B cell (primary cell): ENCODE data around the gene SARNP. TPM values are rescaled to one million over a fixed set of nuclear protein-coding genes. Genes with fewer than 3 reads are reported as not detected.

Experiments used
- ATAC-seq: fragments of 200-7000 bp; cut with Tn5 transposase; one replicate; pipeline ENCODE4 v1.10.0; 2021; ENCODE audit warnings: low read depth, mild to moderate bottlenecking, moderate number of reproducible peaks, moderate library complexity
- CTCF ChIA-PET: fragments of 350-600 bp; sonication (Branson Sonifier 250); formaldehyde crosslinking; loops from one replicate; lab custom pipeline; 2021; ENCODE audit warnings: antibody characterized with exemption, inconsistent platforms; lab: Charles Lee
- POLR2A ChIA-PET: fragments of 350-600 bp; sonication (Branson Sonifier 250); formaldehyde crosslinking; loops from one replicate; lab custom pipeline; 2021; ENCODE audit warnings: antibody characterized with exemption; lab: Charles Lee
- DNase-seq: peaks from one replicate; pipeline ENCODE4 v3.0.0; 2013
- H2AFZ ChIP-seq: 2 replicates; pipeline ENCODE4 v1.6.1; 2012; ENCODE audit warnings: mild to moderate bottlenecking, low read depth, low read length; ENCODE audit not compliant: insufficient read depth, poor library complexity, severe bottlenecking
- H3K27ac ChIP-seq, 2 donors: 1 replicate in 1 of 2; 2 replicates in 1 of 2; pipeline ENCODE4 v1.5.1; 2012 to 2013; ENCODE audit warnings: low read length in 2 of 2, mild to moderate bottlenecking in 2 of 2, moderate library complexity in 1 of 2
- H3K27me3 ChIP-seq, 4 experiments: fragments of 200-600 bp in 1 of 4; sonication (generic) in 1 of 4; replicated peaks in 1 of 4; 1 replicate in 2 of 4; 2 replicates in 2 of 4; pipeline versions ENCODE4 v1.6.1 to v1.7.0; 2013 to 2016; ENCODE audit warnings: low read length in 3 of 4, mild to moderate bottlenecking in 2 of 4, mixed read lengths in 1 of 4, moderate library complexity in 1 of 4; ENCODE audit not compliant: insufficient read depth in 4 of 4, control insufficient read depth in 3 of 4; ENCODE audit errors: control extremely low read depth in 1 of 4
- H3K36me3 ChIP-seq, 2 experiments: replicated peaks in 1 of 2; 1 replicate in 1 of 2; 2 replicates in 1 of 2; pipeline versions ENCODE4 v1.6.1 to v1.7.1; 2013; ENCODE audit warnings: low read length in 1 of 2; ENCODE audit not compliant: insufficient read depth in 2 of 2, control insufficient read depth in 1 of 2; ENCODE audit errors: control extremely low read depth in 1 of 2, extremely low read depth in 1 of 2
- H3K4me1 ChIP-seq, 2 donors: fragments of 200-600 bp in 1 of 2; sonication (generic) in 1 of 2; 1 replicate in 1 of 2; 2 replicates in 1 of 2; pipeline versions ENCODE4 v1.5.1 to v1.6.1; 2013 to 2017; ENCODE audit warnings: low read length in 2 of 2; ENCODE audit not compliant: control insufficient read depth in 2 of 2, insufficient read depth in 2 of 2
- H3K4me2 ChIP-seq: replicated peaks from 2 replicates; pipeline ENCODE3; 2012; ENCODE audit warnings: mild to moderate bottlenecking, low read depth, low read length; ENCODE audit not compliant: poor library complexity, severe bottlenecking
- H3K4me3 ChIP-seq, 5 experiments: fragments of 200-600 bp in 1 of 5; sonication (generic) in 1 of 5; 1 replicate in 3 of 5; 2 replicates in 2 of 5; pipeline versions ENCODE4 v1.5.1 to v1.7.0; 2011 to 2016; ENCODE audit warnings: low read length in 4 of 5, mild to moderate bottlenecking in 4 of 5, low read depth in 2 of 5, control low read depth in 1 of 5, moderate library complexity in 1 of 5; ENCODE audit not compliant: insufficient read depth in 1 of 5; ENCODE audit errors: control extremely low read depth in 1 of 5, extremely low read depth in 1 of 5
- H3K79me2 ChIP-seq: fragments of 200-600 bp; sonication (generic); one replicate; pipeline ENCODE4 v1.6.0; 2016; ENCODE audit warnings: low read length; ENCODE audit not compliant: control insufficient read depth, insufficient read depth
- H3K9ac ChIP-seq: fragments of 200-600 bp; sonication (generic); 2 replicates; pipeline ENCODE4 v1.6.1; 2017; ENCODE audit warnings: mild to moderate bottlenecking, low read length, moderate library complexity
- H3K9me3 ChIP-seq, 3 donors: one replicate each; pipeline versions ENCODE4 v1.6.1 to v1.7.1; 2013; ENCODE audit warnings: low read length in 2 of 3; ENCODE audit not compliant: control insufficient read depth in 2 of 3, insufficient read depth in 1 of 3; ENCODE audit errors: control extremely low read depth in 1 of 3
- H4K20me1 ChIP-seq: 2 replicates; pipeline ENCODE4 v1.6.0; 2012; ENCODE audit warnings: mild to moderate bottlenecking, low read length; ENCODE audit not compliant: insufficient read depth, control insufficient read depth, poor library complexity, severe bottlenecking
- H3K27ac Mint-ChIP-seq: one replicate; pipeline ENCODE4 v1.8.0; 2021; ENCODE audit warnings: mixed read lengths
- H3K27me3 Mint-ChIP-seq: one replicate; pipeline ENCODE4 v1.8.0; 2021; ENCODE audit warnings: mixed read lengths
- H3K4me1 Mint-ChIP-seq: one replicate; pipeline ENCODE4 v1.8.0; 2021; ENCODE audit warnings: mixed read lengths
- H3K4me3 Mint-ChIP-seq: one replicate; pipeline ENCODE4 v1.8.0; 2021; ENCODE audit warnings: mixed read lengths
- H3K9me3 Mint-ChIP-seq: one replicate; pipeline ENCODE4 v1.8.0; 2022; ENCODE audit warnings: mixed read lengths; ENCODE audit not compliant: insufficient read depth
- EZH2 ChIP-seq: IDR thresholded peaks from 2 replicates; pipeline ENCODE4 v1.6.1; 2012; ENCODE audit warnings: borderline replicate concordance, low read depth, mild to moderate bottlenecking, moderate library complexity, low read length; ENCODE audit not compliant: insufficient read depth, poor library complexity, severe bottlenecking
- WGBS: methylation state at CpG from one replicate; pipeline ENCODE4 v1.1.5; 2013; ENCODE audit warnings: missing lambda C conversion rate; ENCODE audit not compliant: insufficient coverage; 5-methylcytosine and 5-hydroxymethylcytosine counted together
- intact Hi-C: fragments of 100-400 bp; cut with micrococcal nuclease; formaldehyde crosslinking; loops from one replicate; pipeline ENCODE4 v1.10.0; 2022
- polyA plus RNA-seq: library from polyadenylated mRNA; depleted of rRNA; stranded (reverse); fragments of >200 nt; gene quantifications from 2 replicates; pipeline ENCODE4 v1.2.3, GENCODE V29; 2012
- total RNA-seq, 2 donors: library from RNA; stranded (reverse); fragments of 120-200 nt in 1 of 2; gene quantifications; 1 replicate in 1 of 2; 2 replicates in 1 of 2; pipeline versions ENCODE4 v1.2.3 to v1.2.4, GENCODE V29; 2013 to 2022
- TF ChIP-seq, protein P1 (sequence below): fragments of 200-600 bp; IDR thresholded peaks from one replicate; pipeline ENCODE4 v1.8.0; 2022; ENCODE audit warnings: antibody characterized with exemption, mild to moderate bottlenecking

Gene SARNP
- total and polyA plus RNA-seq, 2 donors (not counting 1 experiment from before 2014, with no cell fraction given): 22.6 to 46.4 TPM

GRCh38 chr12:55814257-55814656 lies 3.3 kb downstream of the SARNP start:
- no peak for ATAC-seq
- Histone ChIP-seq H2AFZ (no peak overlapping the region), H3K9ac (no peak overlapping the region), H3K27me3 (no peaks in the 10 kb centered on the region), H3K27ac (no peak overlapping the region), H3K79me2 (peaks cover 98% of the 10 kb centered on the region), H3K4me3 (no peak overlapping the region), H4K20me1 (peaks cover 66% of the 10 kb centered on the region), H3K4me2 (no peak overlapping the region), H3K36me3 (peaks cover 6 to 32% of the 10 kb centered on the region in 2 experiments), H3K4me1 (peaks cover 24 to 29% of the 10 kb centered on the region in 2 donors), H3K9me3 (no peaks in the 10 kb centered on the region)
- DNase-seq: no peak
- H3K9me3 Mint-ChIP-seq: no peaks in the 10 kb centered on the region
- H3K4me3 Mint-ChIP-seq: no peak overlapping the region
- H3K27ac Mint-ChIP-seq: no peak overlapping the region
- ChIA-PET CTCF (interaction anchor here (1.3 to 1.7 kb wide), 2 partner anchors 126 to 182 kb away, joined by 3 read pairs; no protein-coding TSS in a partner anchor), POLR2A (interaction anchor here (0.5 kb wide), 1 partner anchor 40 kb away, joined by 5 read pairs; no protein-coding TSS in a partner anchor)
- no peak for TF ChIP-seq EZH2
- TF ChIP-seq, protein P1, sequence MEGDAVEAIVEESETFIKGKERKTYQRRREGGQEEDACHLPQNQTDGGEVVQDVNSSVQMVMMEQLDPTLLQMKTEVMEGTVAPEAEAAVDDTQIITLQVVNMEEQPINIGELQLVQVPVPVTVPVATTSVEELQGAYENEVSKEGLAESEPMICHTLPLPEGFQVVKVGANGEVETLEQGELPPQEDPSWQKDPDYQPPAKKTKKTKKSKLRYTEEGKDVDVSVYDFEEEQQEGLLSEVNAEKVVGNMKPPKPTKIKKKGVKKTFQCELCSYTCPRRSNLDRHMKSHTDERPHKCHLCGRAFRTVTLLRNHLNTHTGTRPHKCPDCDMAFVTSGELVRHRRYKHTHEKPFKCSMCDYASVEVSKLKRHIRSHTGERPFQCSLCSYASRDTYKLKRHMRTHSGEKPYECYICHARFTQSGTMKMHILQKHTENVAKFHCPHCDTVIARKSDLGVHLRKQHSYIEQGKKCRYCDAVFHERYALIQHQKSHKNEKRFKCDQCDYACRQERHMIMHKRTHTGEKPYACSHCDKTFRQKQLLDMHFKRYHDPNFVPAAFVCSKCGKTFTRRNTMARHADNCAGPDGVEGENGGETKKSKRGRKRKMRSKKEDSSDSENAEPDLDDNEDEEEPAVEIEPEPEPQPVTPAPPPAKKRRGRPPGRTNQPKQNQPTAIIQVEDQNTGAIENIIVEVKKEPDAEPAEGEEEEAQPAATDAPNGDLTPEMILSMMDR: no peak
- intact Hi-C loops: no loop called here
- H3K27me3 Mint-ChIP-seq: no peaks in the 10 kb centered on the region
- peaks cover 39% of the 10 kb centered on the region for H3K4me1 Mint-ChIP-seq

GRCh38 chr12:55812088-55812487 lies 5.4 kb downstream of the SARNP start:
- POLR2A ChIA-PET: no interaction called here
- peaks cover 76% of the 10 kb centered on the region for H4K20me1 ChIP-seq
- intact Hi-C loops: no loop called here

More at GRCh38 chr12:55812088-55812487, 5.4 kb downstream of the SARNP start:
- H3K4me3 Mint-ChIP-seq: no peak overlapping the region
- H3K36me3 ChIP-seq: peaks cover 6 to 39% of the 10 kb centered on the region in 2 experiments
- DNase-seq (no peak), ATAC-seq (no peak)
- no peak overlapping the region for H3K27ac Mint-ChIP-seq
- H3K4me3 ChIP-seq: no peak overlapping the region
- no peak overlapping the region for H2AFZ ChIP-seq
- no peak overlapping the region for H3K4me2 ChIP-seq
- H3K9me3 ChIP-seq: no peaks in the 10 kb centered on the region
- CTCF ChIA-PET: interaction anchor here (0.7 to 1.2 kb wide), 2 partner anchors 114 to 127 kb away, joined by 4 read pairs; no protein-coding TSS in a partner anchor
- H3K79me2 ChIP-seq: peaks cover 96% of the 10 kb centered on the region
- 73% methylated on average over 1 of the region's 1 CpG for WGBS
- no peak overlapping the region for H3K9ac ChIP-seq
- no peak overlapping the region for H3K27ac ChIP-seq
- H3K27me3 ChIP-seq: no peaks in the 10 kb centered on the region
- TF ChIP-seq, protein P1: no peak
- no peak for TF ChIP-seq EZH2
- H3K4me1 Mint-ChIP-seq: peaks cover 31% of the 10 kb centered on the region
- H3K4me1 ChIP-seq: peaks cover 15 to 17% of the 10 kb centered on the region in 2 donors
- no peaks in the 10 kb centered on the region for H3K9me3 Mint-ChIP-seq
- no peaks in the 10 kb centered on the region for H3K27me3 Mint-ChIP-seq
